HG03457 (cell line): ENCODE measurements around the gene LACTB.
"Not testable (repeated sequence)": the region's sequence is repeated elsewhere in the genome, so short reads cannot be mapped to it uniquely, and the experiment has no call there.

Experiments
- ATAC-seq: cut with Tn5 transposase; IDR thresholded peaks from one replicate; pipeline ENCODE4 v1.9.1; 2021; ENCODE audit warnings: moderate number of reproducible peaks; ENCODE audit not compliant: unreplicated experiment

Gene LACTB

DNA sequence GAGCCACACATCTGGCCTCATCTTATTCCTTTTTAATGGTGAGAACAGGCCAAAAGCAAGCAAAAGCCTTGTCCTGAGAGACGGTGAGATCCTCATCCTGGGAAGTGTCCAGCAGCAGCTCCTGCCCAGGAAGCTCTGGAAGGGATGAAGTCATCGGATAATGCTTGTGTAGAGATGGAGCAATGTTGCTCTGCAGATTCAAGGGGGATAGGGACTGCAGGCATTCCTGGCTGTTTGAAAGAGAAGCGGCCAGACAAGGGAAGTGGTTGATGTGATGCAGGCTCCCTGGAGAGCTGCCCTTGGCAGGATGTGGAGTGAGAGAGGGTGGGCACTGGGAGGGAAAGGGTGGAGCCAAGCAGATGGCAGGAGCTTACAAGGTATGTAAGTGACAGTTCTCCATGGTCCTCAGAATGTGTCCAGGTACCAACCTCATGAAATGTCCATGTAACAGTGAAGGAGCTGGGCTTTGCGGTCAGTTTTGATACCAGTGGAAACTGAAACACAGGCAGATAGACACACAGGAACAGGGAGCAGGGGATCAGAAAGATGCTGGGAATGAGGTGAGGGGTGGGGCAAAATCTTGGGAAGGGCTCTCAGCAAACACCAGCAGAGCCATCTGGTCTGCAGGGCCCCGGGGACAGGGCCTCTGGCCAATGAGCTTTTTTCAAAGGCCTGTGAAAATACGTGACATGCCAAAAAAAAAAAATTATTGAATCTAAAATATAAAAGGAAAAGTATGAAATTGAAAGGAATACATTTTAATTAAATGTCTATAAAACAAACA is 32.2 kb upstream of the LACTB start:
- ATAC-seq = no peak

- ATAC-seq = no peak
Measured at GRCh38 chr15:63090472-63090871, 31.2 kb upstream of the LACTB start.

- ATAC-seq = no peak
Measured at GRCh38 chr15:63090887-63091286, 30.8 kb upstream of the LACTB start.

DNA sequence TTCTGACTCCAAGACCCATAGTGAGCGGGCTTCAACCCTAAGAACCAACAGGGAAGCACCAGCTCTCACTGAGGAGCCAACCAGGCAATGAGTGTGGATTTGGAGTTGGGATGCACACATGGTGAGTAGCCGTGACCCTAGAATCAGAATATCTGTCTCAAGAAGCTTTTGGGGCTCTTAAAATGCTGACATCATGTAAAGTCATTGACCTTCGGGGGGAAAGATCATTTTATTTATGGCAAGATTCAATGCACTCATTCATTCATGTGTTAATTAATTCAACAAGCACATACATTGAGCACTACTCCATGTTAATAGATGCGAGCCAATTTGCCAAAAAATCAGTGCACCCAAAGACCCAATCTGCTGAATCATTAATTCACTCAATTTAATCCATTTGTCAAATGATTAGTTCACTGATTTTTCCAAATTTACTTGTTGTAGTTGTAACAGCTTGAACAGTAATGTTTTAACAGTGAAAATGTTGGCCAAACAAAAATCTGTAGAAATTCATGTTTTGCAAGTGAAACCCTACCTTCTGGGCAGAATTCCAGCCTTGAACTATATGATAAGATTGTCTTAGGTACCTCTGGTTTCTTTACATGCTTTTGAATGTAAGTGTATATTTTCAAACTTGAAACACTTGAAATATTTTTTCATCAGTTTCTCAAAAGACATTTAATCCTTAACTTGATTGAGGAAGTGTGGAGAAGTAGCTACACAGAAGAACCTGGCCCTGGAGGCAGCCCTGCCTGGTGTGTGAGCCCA is 29.8 kb upstream of the LACTB start:
- ATAC-seq = no peak

GRCh38 chr15:63093486-63094205 is 28.0 kb upstream of the LACTB start:
- no peak for ATAC-seq

DNA sequence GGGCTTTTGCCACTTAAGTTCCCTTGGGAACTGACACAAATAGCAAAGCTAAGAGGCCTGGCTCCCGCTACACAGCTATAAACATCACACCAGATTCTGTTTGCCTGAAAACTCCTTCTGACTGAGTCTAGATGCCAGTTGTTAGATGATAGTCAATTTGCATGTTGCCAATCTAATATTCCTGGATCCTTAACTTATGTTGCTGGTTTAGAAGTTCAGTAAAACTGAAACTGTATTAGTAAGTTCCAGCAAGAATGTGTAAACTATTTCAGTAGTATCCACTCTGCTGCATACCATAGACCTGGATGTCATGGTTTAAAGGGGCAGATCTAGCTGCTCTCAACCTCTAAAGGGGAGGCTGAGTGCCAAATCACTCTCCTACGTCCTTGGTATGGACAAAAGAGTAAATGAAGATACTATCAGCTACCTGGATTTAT is 27.1 kb upstream of the LACTB start:
- ATAC-seq = no peak

DNA sequence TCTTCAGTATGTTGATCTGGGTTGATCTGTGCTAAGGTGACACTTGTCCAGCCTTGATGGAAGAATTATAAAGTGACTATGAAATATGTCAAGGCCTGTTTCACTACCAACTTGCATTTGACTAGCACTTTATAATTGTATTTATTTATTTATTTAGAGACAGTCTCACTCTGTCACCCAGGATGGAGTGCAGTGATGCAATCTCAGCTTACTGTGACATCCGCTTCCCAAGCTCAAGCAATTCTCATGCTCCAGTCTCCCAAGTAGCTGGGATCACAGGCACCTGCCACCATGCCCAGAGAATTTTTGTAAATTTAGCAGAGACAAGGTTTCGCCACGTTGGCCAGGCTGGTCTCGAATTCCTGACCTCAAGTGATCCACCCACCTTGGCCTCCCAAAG is 25.5 kb upstream of the LACTB start:
- ATAC-seq = no peak

DNA sequence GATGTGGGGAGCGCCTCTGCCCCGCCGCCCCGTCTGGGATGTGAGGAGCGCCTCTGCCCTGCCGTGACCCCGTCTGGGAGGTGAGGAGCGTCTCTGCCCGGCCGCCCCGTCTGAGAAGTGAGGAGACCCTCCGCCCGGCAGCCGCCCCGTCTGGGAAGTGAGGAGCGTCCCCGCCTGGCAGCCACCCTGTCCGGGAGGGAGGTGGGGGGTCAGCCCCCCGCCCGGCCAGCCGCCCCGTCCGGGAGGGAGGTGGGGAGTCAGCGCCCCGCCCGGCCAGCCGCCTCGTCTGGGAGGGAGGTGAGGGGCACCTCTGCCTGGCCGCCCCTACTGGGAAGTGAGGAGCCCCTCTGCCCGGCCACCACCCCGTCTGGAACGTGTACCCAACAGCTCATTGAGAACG is 22.8 kb upstream of the LACTB start:
- ATAC-seq = not testable (repeated sequence)

DNA sequence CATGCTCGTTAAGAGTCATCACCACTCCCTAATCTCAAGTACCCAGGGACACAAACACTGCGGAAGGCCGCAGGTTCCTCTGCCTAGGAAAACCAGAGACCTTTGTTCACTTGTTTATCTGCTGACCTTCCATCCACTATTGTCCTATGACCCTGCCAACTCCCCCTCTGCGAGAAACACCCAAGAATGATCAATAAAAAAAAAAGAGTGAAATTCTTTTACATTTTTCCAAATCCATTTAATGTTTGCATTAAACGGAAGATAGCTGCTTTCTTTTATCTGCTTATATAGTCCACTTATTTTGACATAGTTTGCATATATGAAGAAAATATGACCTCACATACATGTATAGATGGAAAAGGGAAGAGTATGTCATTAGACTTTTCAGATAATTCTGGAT is 22.1 kb upstream of the LACTB start:
- ATAC-seq = not testable (repeated sequence)

GRCh38 chr15:63103416-63103815 is 18.2 kb upstream of the LACTB start:
- ATAC-seq = no peak

DNA sequence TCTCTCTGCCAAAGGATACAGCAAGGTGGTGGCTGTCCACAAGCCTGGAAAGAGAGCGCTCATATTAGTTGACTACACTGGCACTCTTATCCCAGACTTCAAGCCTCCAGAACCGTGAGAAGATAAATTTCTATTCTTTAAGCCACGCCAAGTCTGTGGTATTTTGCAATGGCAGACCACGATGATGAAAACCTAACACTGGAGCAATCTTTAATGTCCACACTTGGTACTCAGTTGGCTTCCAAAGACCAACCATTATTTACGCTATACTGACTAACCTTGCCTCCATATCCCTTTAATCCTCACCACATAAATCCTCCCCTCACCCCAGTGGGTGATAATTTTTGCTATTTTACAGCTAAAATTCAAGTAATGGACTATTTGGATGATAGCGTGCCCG is 16.9 kb upstream of the LACTB start:
- no peak for ATAC-seq

DNA sequence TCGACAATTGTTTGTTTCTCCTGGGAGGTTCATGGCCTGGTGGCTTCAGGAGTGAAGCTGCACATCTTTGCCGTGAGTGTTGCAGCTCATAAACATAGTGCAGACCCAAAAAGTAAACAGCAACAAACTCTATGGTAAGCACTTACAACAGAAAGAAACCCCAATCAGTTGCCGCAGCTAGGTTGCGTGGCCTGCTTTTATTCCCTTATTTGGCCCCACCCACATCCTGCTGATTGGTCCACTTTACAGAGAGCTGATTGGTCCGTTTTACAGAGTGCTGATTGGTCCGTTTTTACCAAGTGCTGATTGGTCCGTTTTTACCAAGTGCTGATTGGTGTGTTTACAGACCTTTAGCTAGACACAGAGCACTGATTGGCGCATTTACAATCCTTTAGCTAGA is 16.3 kb upstream of the LACTB start:
- not testable (repeated sequence) for ATAC-seq

- no peak for ATAC-seq
Measured at GRCh38 chr15:63107895-63108546, 13.6 kb upstream of the LACTB start.

- no peak for ATAC-seq
Measured at GRCh38 chr15:63109498-63109897, 12.2 kb upstream of the LACTB start.

- ATAC-seq = no peak
Measured at GRCh38 chr15:63109920-63110319, 11.7 kb upstream of the LACTB start.

- ATAC-seq = no peak
Measured at GRCh38 chr15:63110428-63111026, 11.1 kb upstream of the LACTB start.

GRCh38 chr15:63111481-63111880 is 10.2 kb upstream of the LACTB start:
- ATAC-seq = no peak

DNA sequence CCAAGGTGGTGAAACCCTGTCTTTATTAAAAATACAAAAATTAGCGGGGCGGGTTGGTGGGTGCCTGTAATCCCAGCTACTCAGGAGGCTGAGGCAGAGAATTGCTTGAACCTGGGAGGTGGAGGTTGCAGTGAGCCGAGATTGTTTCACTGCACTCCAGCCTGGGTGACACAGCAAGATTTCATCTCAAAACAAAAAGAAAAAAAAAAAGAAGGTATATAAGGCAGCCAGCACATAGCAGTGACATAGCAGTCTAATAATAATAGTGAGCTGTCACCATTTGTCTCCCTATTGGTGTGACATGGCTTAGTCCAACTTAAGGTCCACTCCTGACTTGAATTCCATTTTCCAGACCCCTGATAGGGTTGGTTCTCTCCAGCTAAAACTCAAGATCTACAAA is 8.8 kb upstream of the LACTB start:
- ATAC-seq = no peak

GRCh38 chr15:63114465-63114864 is 7.2 kb upstream of the LACTB start:
- no peak for ATAC-seq

DNA sequence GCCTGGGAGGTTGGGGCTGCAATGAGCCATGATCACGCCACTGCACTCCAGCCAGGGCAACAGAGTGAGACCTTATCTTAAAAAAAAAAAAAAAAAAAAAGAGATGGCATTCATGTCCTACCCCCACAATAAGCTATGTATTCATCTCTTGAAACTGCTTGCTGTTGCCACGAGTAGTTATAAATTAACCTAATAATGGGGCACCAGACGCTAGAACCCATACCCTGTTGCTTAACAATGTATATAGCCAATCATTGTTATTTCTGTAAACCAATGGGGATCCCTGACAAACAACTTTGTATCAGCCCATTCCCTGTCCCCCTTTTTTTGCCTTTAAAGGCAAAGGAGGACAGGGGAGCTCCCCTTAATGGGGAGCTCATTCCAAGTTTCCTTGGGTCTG is 2.8 kb upstream of the LACTB start:
- ATAC-seq = no peak
